Fibroblast of skin of back (primary cell): ENCODE data around the gene ADAMTSL3.
A peak's percentile ranks its signal among the peaks of the same experiment; 100 is the strongest.
"Not testable (repeated sequence)": the region's sequence is repeated elsewhere in the genome, so short reads cannot be mapped to it uniquely, and the experiment has no call there.

ENCODE experiments used
- DNase-seq: peaks from one replicate; pipeline ENCODE4 v3.0.0-alpha.2; 2013

The ADAMTSL3 gene

DNA sequence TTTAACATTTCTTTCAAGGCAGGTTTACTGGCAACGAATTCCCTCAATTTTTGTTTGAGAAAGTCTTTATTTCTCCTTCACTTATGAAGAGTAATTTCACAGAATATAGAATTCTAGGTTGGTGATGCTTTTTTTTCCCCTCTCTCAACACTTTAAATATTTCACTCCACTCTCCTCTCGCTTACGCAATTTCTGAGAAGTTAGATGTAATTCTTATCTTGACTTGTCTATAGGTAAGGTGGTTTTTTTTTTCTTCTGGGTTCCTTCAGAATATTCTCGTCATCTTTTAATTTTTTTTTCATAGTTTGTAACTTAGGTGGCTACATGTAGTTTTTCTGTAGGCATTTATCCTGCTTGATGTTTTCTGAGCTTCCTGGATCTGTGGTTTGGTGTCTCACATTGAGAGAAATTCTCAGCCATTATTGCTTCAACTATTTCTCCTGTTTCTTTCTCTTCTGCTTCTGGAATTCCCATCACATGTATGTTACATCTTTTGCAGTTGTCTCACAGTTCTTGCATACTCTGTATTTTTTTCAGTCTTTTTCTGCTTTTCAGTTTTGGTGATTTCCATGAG, 392.2 kb downstream of the ADAMTSL3 start:
- DNase-seq = no peak

GRCh38 chr15:84049480-84049879, 395.6 kb downstream of the ADAMTSL3 start:
- not testable (repeated sequence) for DNase-seq

- no peak for DNase-seq
Observed at GRCh38 chr15:84050076-84050475, 396.2 kb downstream of the ADAMTSL3 start.

DNA sequence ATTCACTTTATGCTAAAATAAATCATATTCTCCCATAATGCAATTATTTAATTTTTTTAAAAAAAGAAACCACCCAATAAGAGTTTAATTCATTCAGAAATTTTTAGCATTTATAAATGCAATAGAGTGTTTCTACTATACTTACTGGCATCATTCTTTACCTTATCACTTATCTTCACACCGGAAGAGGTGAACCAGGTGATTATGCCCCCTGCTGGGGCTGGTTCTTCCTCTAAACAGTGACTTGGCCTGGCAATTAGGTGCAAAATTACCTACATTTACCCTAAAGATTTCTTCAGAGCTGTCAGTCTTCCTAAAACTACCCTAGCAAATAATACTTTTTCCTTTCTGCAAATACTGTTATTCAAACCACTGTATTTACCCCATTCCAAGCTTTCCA, 397.2 kb downstream of the ADAMTSL3 start:
- not testable (repeated sequence) for DNase-seq

DNA sequence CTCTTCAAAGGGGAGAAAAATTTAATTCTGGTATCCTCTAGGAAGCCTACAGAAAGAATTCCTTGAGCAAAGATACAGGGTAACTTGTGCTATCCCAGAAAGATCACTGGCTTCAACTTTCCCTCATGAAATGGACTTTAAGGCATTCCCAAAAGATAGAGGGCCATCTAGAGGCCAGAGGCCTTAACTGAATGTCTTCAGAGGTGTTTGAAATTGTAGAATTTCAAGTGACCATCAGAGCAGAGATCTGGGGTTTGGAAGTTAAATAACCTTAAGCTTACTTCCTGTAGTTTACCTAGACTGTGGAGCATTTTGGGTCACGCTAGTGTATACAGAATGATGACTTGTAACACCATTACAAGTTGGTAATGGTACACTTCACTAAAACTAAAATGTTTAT, 400.6 kb downstream of the ADAMTSL3 start:
- DNase-seq = not testable (repeated sequence)

GRCh38 chr15:84057714-84058331, 403.9 kb downstream of the ADAMTSL3 start:
- no peak for DNase-seq

DNA sequence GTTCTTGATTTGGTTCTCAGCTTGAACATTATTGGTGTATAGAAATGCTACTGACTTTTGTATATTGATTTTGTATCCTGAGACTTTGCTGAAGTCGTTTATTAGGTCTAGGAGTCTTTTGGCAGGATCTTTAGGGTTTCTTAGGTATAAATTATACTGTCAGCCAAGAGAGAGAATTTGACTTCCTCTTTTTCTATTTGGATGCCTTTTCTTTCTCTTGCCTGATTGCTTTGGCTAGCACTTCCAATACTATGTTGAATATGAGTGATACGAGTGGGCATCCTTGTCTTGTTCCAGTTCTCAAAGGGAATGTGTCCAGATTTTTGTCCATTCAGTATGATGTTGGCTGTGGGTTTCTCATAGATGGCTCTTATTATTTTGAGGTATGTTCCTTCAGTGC, 409.8 kb downstream of the ADAMTSL3 start:
- DNase-seq = not testable (repeated sequence)

DNA sequence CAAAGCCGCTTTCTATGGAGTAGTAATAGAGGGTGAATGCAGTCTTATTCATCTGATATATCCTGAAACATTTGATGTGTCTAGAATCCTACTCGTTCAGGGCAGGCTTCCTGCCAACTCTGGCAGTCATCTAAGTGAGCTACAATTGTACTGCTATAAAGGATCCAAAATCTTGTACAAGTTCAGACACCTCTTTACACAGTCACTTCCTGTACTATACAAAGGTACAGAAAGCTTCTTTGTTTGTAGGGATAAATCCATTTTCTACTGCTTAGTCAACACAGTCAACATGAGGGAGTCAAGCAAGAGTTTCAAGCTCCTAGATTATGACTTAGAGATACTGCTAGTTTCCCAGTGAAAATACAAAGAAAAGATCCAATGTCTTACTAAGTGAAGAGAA, 414.8 kb downstream of the ADAMTSL3 start:
- not testable (repeated sequence) for DNase-seq

- DNase-seq = not testable (repeated sequence)
Observed at GRCh38 chr15:84078038-84078437, 424.1 kb downstream of the ADAMTSL3 start.

GRCh38 chr15:84079325-84079884, 425.5 kb downstream of the ADAMTSL3 start:
- DNase-seq = not testable (repeated sequence)

DNA sequence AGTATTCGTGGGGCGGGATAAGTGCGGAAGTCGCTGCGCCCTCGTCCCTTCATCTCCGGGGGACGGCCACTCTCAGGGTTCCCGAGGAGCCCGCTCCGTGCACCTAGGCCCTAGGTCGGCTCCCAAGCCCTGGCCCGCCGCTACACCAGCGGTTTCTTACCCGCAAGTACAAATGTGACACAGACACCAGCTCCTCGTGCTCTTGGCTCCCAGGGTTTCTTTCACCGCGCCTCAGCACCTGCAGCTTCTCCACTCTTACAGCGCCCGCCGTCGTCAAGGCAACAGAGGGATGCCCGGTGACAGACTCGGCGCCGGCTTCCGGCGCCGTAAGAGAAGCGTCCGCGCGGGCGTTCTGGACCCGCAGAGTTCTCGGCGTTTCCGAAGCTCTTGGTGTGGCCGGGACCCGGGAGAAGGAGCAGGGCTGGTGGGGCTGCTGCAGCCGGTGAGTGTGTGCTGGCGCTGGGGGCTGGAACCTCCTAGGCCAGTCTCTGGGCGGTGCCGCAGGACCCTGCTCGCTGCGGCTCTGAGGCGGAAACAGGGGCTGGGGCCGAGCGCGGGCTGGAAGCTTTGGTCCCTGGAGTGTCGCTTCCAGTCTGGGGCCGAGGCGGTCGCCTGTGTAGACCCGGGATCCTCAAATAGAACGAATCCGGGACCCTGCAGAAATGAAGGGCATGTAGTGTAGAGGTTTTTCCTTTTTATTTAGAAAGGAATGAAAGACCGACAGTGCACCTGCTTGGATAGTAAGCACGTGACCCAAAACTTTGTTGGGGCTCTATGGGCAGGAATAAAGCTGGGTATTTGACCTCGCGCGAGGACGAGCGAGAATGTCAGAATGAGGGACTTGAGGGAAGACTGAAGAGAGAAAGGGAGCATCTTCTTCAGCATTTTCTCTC, 426.2 kb downstream of the ADAMTSL3 start:
- DNase-seq = peak; percentile 38

DNA sequence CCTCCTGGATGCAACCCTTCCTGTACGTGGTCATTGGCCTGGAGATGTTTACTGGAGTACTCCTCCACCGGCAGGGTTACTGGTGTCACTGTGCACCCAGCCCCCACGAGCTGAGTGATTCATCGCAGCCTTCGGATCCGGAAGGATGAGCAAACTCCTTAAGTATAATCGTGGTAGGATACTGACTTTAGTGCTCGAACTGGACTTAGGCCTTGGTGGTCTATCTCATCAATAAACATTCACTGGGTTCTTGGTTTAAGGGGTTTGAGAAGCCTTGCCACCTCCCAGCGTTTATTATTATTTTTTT, 426.8 kb downstream of the ADAMTSL3 start:
- DNase-seq = peak; percentile 71

- DNase-seq = peak; percentile 59
Observed at GRCh38 chr15:84081391-84082168, 427.7 kb downstream of the ADAMTSL3 start.

DNA sequence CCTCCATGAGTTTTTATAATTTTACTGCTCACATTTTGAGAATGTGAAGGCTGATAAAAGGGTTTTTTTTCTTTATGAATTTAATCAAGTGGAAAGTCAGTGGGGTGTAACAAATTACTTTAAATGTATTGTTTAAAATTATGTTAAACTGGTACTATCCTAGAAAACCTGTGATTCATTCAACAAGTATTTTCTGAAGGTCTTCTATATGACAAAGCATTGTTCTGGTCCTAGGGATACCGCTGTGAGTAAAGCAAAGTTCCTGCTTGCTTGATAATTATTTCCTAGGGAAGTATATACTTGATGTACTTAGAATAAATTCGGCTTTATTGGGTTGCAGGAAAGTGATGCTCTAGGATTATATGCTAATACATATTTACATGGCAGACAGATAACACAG, 428.8 kb downstream of the ADAMTSL3 start:
- peak; percentile 44 for DNase-seq

DNA sequence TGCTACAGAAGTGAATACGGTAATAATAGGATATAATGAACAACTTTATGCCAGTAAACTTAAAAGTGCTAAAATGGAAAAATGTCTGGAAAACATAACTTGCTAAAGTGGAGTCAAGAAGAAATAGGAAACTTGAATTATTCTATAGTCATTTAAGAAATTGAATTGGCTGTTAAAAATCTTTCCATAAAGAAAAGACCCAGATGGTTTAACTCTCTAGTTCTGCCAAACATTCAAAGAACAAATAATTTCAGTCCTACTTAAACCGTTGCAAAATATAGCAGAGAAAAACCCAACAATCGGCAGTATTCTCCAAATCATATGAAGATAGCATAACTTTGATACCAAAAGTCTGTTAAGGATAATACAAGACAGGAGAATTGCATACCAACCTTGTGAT, 432.1 kb downstream of the ADAMTSL3 start:
- not testable (repeated sequence) for DNase-seq
